GM18520 (cell line): ENCODE data around the gene MEI4.
"Not testable (repeated sequence)": the region's sequence is repeated elsewhere in the genome, so short reads cannot be mapped to it uniquely, and the experiment has no call there.

ENCODE experiments used
- ATAC-seq: cut with Tn5 transposase; IDR thresholded peaks from one replicate; pipeline ENCODE4 v1.9.1; 2021; ENCODE audit not compliant: unreplicated experiment

Gene MEI4

DNA sequence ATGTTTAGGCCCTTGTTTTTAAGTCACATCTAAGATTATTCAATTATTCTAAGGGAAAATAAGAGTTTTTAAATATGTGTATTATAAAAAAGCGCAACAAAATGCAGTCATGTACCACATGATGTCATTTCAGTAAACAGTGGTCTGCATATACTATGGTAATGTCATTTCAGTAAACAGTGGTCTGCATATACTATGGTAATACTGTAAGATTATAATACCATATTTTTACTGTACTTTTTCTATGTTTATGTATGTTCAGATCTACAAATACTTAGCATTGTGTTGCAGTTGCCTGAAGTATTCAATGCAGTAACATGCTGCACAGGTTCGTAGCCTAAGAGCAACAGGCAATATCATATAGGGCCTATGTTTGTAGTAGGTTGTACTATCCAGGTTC is 21.4 kb downstream of the MEI4 start:
- no peak for ATAC-seq

DNA sequence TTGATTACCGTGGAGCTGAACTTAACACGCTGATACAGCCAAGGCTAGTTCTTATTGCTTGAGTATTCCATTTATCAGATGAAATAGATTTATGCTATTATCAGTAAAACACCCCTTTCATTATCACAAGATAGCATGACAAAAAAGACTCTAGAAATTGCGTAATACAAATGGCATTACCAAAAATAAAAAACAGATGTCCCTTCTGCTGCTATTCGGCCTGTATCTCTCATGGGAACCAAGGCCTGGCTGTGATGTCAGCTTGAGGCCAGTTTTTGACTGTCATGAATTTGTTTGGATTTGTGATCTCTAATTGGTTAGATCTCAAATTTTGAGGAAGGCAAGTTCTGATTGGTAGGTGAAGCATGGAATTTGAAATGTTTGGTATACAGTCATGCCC is 25.2 kb downstream of the MEI4 start:
- ATAC-seq, result no peak

DNA sequence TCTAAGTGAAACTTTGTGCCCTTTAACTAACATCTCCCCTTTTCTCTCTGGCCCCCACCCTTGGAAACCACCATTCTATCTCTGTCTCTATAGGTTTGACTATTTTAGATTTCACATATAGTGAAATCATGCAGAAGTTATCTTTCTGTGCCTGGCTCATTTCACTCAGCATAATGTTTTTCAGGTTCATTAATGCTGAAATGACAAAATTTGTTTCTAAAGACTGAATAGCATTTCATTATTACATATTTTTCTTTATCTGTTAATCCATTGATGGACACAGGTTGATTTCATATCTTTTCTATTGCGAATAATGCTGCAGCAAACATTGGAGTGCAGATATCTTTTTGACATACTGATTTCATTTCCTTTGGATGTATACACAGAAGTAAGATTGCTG is 30.7 kb downstream of the MEI4 start:
- ATAC-seq, result no peak

DNA sequence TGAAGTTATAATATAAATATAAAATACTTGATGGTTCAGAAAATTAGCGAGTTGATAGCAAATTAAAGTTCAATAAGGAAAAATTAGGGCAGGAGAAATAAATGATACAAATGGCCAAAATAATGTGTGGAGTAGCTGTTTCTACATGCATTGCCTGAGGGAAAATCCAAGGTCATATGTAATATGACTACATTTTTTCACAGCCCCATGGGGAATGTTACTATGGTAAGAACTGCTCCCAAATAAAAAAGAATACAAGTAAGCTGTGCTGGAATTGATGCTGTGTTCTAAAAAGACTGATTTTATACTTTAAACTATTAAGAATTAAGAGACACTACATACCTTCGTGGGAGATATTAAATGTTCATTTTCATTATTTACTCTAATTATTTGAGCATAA is 34.1 kb downstream of the MEI4 start:
- no peak for ATAC-seq

DNA sequence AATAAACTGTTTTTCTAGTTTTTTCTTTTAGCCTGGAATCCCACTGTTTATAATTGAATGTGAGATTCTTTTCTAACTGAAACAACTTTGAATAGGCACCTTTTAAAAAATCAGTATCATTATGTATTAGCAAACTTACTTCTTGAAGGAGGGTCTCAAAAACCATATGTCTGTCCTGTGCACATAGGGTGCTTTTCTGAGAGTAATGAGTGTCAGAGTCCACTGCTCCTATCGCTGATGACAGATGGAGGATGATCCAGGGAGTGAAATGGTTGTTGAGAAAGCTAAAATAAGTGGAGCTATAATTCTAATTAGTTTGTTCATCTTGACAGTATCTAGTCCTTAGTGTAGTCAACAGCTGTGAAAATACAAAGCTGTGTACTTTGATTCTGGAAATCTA is 35.8 kb downstream of the MEI4 start:
- ATAC-seq, result no peak

DNA sequence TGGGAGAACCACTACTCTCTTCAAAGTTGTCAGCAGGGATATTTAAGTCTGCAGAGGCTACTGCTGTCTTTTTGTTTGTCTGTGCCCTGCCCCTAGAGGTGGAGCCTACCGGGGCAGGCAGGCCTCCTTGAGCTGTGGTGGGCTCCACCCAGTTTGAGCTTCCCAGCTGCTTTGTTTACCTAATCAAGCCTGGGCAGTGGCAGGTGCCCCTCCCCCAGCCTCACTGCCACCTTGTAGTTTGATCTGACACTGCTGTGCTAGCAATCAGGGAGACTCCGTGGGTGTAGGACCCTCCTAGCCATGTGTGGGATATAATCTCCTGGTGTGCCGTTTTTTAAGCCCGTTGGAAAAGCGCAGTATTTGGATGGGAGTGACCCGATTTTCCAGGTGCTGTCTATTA is 47.3 kb downstream of the MEI4 start:
- ATAC-seq, result not testable (repeated sequence)

DNA sequence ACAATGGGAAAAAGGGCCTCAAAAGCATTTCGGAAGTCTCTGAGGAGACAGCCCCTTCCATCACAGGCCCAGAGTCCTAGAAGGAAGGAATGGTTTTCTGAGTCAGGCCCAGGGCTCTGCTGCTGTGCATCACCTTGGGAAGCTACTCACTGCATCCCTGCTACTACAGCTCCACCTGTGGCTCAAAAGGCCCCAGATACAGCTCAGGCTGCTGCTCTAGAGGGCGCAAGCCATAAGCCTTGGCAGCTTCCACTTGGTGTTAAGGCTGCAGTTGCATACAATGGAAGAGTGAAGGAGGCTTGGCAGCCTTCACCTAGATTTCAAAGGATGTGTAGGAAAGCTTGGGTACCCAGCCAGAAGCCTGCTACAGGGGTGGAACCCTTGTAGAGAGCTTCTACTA is 54.8 kb downstream of the MEI4 start:
- no peak for ATAC-seq

DNA sequence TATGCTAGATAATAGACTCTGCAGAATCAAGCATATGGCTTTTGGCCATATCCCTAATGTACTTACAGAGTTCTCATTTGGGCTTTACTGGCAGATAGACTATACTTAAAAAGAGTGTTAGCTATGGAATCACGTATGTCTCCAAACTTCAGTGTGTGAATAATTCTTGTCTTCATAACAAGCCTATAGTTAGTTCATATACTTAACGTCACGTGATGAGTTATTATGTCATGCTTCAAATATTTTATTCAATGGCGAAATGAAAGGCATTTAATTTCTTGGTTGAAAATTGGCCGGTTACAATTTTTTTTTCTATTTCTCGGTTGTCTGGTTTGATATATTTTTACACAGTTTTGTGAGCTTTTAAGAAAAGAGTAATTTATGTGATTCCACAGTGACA is 62.7 kb downstream of the MEI4 start:
- no peak for ATAC-seq

DNA sequence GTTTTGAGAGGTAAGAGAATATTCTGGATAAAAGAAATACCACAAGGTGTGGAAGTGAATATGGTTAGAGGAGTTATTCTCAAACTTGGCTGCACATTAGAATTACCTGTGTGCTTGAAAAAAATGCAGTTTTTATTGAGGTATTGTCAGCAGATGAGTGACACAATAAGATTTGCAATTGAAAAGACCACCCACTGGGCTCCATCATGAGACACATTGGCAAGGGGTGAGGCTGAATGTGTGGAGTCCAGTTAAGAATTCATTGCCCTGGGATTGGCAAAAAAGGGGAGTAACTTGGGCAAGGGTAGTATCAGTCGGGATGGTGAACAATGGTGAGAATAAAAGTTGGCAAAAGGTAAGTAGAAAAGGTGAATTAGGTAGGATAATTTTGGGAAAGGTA is 63.5 kb downstream of the MEI4 start:
- no peak for ATAC-seq

DNA sequence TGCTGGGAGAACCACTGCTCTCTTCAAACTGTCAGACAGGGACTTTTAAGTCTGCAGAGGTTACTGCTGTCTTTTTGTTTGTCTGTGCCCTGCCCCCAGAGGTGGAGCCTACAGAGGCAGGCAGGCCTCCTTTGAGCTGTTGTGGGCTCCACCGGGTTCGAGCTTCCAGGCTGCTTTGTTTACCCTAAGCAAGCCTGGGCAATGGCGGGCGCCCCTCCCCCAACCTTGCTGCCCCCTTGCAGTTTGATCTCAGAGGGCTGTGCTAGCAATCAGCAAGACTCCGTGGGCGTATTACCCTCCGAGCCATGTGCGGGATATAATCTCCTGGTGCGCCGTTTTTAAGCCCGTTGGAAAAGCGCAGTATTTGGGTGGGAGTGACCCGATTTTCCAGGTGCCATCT is 83.2 kb downstream of the MEI4 start:
- ATAC-seq, result not testable (repeated sequence)

DNA sequence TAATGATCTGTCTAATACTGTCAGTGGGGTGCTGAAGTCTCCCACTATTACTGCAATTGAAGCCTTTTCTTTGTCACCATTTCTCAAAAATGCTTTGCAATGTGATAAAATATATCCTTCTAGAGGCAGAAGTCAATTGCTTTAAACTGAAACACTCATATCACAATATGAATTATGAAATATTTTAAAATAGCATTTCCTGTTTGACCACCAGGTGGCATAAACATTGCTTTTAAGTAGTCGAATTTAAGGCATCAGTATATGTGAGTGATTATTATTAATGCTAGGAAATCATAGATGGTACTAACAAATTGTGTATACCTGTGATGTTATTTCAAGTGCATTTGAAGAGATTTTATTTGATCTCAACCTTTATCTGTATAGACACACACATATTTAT is 87.5 kb downstream of the MEI4 start:
- no peak for ATAC-seq

DNA sequence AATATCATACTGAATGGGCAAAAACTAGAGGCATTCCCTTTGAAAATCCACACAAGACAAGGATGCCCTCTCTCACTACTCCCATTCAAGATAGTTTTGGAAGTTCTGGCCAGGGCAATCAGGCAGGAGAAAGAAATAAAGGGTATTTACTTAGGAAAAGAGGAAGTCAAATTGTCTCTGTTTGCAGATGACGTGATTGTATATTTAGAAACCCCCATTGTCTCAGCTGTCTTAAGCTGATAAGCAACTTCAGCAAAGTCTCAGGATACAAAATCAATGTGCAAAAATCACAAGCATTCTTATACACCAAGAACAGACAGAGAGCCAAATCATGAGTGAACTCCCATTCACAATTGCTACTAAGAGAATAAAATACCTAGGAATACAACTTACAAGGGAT is 99.3 kb downstream of the MEI4 start:
- ATAC-seq, result not testable (repeated sequence)

DNA sequence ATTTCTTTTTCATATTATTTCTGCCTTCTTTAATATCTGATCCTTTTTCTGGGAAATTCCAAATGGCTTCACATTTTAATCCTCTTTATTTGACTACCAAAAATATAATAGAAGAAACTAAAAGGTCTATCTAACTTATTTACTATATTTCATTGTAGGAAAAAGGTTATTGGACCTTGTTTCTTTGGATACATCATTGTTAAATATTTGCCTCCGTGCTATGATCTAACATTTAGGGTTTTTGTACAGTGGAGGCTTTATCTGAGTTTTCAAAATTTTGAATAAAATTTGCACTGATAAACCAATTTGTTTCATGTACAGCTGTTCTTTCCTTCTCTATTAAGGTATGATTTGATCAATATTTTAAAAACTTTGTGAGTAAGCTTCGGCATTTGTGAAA is 109.5 kb downstream of the MEI4 start:
- ATAC-seq, result no peak

DNA sequence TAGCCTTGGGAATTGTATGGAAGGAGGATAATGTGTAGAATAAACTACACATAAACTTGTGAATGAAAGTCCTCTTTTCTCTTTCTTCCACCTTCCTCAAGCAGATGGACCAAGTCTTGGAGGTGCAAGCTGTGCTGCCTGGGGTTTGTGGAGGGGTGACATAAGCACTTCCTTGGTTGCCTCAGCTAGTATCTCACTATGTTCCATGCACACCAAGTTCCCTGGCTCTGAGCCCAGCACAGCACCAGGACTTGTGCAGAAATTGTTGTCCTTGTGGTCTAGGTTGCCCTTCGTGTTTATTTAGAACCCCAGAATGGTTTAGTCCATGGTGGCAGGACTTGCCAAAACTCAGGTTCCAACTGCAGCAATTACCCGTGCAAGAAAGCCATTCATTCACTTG is 110.3 kb downstream of the MEI4 start:
- no peak for ATAC-seq

DNA sequence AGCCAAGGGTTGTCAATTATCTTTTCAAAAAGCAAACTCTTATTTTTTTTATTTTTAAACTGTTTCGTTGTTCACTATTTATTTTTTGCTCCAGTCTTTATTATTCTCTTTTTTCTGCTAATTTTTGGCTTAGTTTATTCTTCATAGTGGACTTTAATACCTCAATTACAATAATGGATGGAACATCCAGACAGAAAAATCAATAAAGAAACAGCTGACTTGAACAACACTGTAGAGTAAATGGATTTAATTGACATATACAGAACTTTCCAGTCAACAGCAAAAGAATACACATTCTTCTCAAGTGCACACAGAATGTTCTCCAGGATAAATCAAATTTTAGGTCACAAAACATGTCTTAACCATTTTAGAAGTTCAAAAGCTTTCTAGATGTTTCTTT is 111.5 kb downstream of the MEI4 start:
- no peak for ATAC-seq

DNA sequence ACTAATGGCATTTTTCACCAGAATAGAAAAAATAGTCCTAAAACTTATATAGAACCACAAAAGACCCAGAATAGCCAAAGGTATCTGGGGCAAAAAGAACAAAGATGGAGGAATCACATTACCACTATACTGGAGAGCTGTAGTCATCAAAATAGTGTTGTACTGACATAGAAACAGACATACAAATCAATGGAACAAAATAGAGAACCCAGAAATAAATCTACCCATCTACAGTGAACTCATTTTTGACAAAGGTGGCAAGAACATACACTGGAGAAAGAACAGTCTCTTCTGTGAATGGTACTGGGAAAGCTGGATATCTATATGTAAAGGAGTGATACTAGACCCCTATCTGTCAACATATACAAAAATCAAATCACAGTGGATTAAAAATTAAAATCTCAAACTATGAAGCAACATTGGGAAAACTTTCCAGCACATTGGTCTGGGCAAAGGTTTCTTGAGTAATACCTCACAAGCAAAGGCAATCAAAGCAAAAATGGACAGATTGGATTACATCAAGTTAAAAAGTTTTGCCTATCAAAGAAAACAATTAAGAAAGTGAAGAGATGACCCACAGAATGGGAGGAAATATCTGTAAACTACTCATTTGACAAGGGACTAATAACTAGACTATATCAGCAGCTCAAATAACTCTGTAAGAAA is 120.5 kb downstream of the MEI4 start:
- no peak for ATAC-seq

DNA sequence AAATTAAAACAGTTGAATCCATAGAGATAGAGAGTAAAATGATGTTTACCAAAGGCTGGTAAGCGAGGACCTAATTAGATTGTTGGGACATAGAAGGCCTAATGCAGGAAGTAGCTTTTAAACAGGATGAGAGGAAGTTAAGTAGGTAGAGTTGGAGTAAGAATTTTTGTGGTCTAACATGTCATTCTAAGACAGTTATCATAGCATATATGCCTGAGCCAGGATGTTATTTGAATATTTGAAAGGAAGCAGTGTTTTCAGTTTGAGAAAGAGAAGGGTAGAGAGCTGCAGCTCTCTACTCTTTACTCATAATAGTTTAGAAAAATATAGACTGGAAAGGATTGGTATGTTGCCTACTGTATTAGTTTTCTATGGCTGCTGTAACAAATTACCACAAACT is 121.6 kb downstream of the MEI4 start:
- ATAC-seq, result no peak

DNA sequence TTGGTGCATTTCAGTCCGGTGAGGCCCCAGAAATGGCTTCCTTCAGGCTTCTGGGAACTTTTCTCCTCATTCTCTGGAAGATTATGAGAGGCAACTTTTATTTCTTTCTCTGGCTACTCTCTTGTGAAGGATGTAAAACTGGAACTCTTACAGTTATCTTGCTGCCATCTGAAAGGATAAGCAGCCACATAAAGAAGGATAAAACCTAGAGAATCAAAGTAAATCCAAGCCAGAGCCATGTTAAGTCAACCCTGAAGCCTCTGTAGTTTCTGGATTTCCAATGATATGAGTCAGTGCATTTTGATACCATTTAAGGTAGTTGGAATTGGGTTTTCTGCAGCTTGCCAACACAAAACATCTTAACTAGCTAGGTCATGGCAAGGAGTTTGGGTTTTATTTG is 123.6 kb downstream of the MEI4 start:
- no peak for ATAC-seq

DNA sequence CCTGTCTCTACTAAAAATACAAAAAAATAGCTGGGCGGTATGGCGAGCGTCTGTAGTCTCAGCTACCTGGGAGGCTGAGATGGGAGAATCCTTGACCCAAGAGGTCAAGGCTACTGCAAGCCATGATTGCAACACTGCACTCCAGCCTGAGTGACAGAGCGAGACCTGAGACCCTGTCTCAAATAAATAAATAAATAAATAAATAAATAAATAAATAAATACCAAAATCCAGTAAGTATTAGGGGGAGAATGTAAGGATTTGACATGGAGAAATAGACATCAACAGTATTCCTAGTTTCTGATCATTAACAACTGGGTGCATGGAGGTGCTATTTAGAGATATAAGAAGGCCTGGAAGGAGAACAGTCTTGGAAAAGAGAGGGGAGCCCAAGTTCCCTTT is 125.7 kb downstream of the MEI4 start:
- no peak for ATAC-seq

DNA sequence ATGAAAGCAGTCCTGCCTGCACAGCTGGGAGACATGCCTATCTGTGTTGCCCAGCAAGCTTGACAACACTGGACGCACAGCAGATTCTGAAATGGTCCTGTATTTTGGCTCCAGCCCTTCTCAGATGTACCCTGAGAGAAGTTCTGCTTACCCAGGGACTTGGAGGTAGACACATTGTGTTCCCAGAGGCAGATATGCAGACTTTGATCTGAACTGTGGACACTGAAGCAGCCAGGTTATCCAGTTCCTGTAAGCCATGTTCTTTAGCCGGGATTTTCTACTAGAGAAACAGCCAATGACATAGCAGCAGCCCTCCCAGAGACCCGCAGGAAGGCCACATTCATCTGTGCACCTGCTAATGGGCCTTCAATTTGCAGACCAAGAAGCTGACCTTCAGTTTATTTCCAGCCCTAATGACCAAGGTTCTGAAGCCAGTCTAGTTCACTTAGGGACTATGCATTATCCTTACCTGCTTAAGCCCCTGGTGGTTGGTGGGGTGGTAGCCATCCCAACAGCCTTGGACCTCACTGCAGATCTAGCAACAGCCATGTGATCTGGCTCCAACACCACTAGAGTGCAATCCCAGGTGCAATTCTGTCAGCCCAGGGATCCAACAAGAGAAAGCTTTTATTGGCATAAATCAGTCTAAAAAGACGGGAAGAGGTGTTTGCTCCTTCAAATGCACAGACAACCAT is 134.2 kb downstream of the MEI4 start:
- ATAC-seq, result no peak

DNA sequence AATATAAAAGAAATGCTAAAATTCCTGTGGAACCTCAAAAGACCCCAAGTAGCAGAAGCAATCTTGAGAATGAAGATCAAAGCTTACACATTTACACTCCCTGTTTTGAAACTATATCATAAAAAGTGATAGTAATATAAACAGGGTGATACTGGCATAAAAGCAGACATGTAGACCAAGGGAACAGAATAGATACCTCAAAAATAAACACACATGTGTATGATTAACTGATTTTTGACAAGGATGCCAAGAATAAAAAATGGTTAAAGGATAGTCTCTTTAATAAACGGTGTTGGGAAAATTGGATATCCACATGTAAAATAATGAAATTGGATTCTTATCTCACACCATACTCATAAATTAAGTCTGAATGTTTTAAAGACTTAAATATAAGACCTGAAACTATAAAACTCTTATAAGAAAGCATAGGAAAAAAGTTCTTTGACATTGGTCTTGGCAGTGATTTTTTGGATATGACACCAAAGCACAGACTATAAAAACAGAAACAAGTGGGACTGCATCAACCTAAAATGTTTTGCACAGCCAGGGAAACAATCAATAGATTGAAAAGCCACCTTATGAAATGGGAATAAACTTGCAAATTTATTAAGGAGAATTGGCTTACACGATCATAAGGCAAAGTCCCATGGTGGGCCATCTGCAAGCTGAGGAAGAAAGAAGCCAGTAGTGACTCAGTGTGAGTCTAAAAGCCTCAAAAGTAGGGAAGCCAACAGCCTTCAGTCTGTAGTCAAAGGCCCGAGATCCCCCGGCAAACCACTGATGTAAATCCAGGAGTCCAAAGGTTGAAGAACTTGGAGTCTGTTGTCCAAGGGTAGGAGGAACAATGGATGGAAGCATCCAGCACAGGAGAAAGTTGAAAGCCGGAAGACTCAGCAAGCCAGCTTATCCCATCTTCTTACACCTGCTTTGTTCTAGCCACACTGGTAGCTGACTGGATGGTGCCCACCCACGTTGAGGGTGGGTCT is 144.3 kb downstream of the MEI4 start:
- no peak for ATAC-seq

DNA sequence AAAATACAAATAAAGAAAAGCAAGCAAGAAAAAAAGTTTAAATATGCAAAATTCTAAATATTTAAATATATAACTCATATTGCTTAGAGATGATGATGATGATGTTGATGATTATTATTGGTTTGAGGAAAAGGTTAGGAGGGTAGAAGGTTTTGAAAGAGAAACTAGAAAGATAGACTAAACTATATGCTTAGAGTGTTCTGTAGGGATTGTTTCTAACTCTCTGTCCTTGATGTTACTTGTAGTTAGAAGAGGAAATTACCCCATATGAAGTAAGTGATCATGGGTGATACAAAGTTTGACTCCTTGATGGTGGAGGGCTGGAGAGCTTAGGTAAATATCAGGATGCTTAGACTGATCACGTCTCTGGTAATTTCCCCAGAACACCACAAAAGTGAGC is 159.5 kb downstream of the MEI4 start:
- no peak for ATAC-seq
